Raji (cell line): ENCODE measurements around the gene LACTB.

Experiments used
- POLR2A ChIP-seq: IDR thresholded peaks from 2 replicates; pipeline ENCODE4 v1.6.1; 2011; ENCODE audit warnings: low read depth, low read length, control low read depth; ENCODE audit not compliant: insufficient read depth

The LACTB gene

GRCh38 chr15:63185206-63185605 lies 63.5 kb downstream of the LACTB start:
- TF ChIP-seq POLR2A: no peak

DNA sequence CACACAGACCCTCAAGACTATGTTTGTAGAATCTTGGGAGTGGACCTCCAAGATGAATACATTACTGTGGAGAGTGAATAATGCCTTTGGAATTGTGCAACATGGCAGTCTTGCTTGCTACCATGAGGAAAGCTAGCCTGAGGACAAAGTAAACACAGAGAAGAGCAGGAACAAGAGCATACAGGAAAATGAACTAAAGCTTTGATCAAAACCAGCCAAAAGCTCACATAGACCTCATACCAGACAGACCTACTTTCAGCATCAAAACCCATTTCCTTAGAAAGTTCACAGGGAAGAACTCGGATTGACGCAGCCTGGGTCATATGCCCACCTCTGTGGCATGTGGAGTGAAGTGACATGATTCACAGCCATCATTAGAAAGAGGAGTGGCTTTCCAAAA lies 64.4 kb downstream of the LACTB start:
- no peak for TF ChIP-seq POLR2A

GRCh38 chr15:63187589-63188226 lies 66.0 kb downstream of the LACTB start:
- no peak for TF ChIP-seq POLR2A

DNA sequence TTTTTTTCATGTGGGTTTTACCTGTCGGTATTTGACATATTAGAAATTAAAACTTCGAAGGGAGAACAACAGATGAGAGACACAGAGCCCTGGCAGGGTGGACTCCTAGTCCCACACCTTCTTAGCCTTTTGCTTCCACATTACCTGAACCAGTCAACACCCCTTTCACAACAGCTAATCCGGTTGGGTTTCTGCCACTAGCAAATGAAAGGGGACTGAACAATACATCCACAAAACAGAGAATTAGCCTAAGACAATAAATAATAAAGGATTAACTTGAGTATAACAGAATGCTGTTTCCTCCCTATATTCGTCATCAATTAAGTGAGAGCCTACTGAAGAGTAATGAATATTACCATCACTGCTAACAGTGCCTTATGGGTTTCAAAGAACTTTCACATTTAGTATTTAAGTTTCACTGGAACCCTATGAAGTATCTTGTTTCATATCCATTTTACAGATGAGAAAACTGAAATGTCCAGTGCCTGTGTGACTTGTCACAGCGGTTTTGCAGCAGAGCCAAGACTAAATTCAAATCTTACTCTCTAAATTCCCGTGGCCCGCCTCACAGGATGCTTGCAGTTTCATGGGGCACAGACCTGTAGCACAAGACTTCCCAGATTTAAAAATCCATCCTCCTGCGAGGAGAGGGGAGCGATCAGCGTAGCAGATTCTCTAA lies 66.7 kb downstream of the LACTB start:
- TF ChIP-seq POLR2A: no peak

DNA sequence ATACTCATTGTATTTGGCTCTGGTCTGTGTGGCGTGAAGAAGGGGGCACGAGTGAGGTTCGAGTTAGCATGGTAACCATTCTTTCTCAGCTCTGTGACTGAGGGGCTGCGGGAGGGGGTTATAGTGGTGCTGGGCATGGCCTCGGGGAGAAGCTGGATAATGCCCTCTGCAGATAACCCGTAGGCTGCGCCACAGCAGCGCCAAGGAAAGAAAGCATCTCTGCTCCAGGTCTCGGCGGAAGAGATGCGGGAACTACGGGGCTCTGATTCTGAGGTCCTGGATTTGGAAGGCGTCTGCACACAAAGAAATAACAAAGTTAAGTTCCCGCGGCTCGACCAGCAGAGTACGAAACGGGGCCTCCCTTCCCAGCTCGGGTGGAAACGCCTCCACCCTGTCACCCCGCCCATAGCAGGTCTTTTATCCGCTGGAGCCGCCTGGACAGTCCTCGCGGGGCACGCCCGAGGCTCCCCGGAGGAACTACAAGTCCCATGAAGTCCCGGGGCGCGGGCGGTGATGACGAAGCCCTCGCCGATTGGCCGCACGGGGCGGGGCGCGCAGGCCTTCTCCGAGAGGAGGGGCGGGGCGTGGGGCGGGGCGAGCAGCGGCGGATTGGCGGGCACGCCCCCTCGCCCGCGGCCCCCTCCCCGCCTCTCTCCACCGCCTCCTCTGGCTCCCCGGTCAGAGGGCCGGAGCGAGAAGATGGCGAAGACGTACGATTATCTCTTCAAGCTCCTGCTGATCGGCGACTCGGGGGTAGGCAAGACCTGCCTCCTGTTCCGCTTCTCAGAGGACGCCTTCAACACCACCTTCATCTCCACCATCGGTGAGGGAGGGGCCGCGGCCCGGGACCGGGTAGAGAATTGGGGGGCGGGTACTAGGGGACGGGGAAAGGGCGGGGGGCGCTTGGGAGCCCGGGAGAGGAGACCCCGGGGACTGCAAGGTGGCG lies 67.5 kb downstream of the LACTB start, which contains the start of gene RAB8B:
RAB8B (plus strand) TSS at position 681 of the 946 bp plus-strand sequence; CDS start at position 700, 19 bp downstream.
- peak; percentile 78 for TF ChIP-seq POLR2A

DNA sequence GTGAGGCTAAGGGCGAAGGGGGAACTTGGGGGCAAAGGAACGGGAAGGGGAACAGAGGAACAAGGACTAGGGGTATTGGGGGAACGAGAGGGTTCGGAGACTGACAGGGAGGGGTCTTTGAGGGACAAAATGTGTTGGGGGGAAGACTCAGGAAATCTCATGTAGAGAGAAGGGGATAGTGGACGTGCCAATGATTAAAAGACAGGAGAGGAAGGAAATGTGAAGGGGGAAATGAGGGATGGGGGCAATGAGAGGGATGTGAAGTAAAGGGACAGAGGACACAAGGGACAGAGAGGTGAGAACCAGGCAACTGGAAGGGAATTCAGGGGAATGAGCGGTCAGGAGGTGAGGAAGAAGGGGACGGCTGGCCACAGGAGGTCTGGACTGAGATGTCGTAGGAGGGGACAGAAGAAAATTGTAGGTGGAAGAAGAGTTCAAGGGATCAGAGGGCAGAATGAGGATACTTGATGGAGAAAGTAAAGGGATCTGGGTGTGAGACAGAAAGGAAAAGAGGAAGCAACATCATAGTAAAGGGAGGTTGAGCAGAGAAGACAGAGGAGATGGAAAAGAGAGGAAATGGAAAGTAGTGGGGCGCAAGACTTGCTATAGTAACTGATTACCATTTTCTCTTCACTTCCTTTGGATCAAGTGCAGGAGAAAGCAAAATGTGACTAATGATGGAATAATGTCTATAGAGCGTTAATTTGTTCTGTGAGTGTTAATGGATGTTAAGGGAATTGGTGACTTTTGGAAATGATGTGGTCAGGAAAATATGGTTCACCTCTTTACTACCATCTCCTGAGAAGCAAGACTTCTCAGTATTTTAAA lies 68.5 kb downstream of the LACTB start:
- TF ChIP-seq POLR2A: no peak

GRCh38 chr15:63190769-63191649 lies 69.3 kb downstream of the LACTB start:
- no peak for TF ChIP-seq POLR2A
